Lung (tissue), 5 donors: ENCODE data around the gene NDUFV1. TPM values are rescaled to one million over a fixed set of nuclear protein-coding genes. Genes with fewer than 3 reads are reported as not detected.

ENCODE experiments used
- polyA plus RNA-seq, 2 donors: library from polyadenylated mRNA; stranded (reverse); fragments of 200-250 nt; gene quantifications; one replicate each; pipeline ENCODE4 v1.2.1, GENCODE V29; 2013
- small RNA-seq: library from RNA; depleted of rRNA; stranded (forward); fragments of <200 nt; gene quantifications from one replicate; pipeline ENCODE3, GENCODE V24; 2014; ENCODE audit warnings: low replicate concordance
- total RNA-seq, 2 donors: library from RNA; depleted of rRNA in 1 of 2; stranded (reverse); fragments of >200 nt in 1 of 2; gene quantifications; one replicate each; pipeline ENCODE4 v1.2.1, GENCODE V29; 2014 to 2021
- donor health status: Bipolar disorder and iron deficiency.
- donor health status: healthy.
- donor health status: DM: yes; HTN: yes; CAD: no.

NDUFV1 gene
- total and polyA plus RNA-seq, 4 donors: 113 to 191 (median 140) TPM

Small RNA genes within 50 kb of the gene (small RNA-seq; reads per million reads assigned to genes)
- gene AP003385.3: not detected

Other genes starting within 250 kb of the NDUFV1 start
- gene CLCF1, start 233.3 kb upstream of the NDUFV1 start, total RNA-seq: 1 to 10 TPM; 3.5 to 9.8 TPM
- gene CLCF1, start 233.3 kb upstream of the NDUFV1 start, polyA plus RNA-seq: 1 to 10 TPM; 7.6 to 10.0 TPM
- gene RAD9A, start 214.9 kb upstream of the NDUFV1 start, total RNA-seq: 10 to 100 TPM; 19.7 to 35.9 TPM
- gene RAD9A, start 214.9 kb upstream of the NDUFV1 start, polyA plus RNA-seq: 10 to 100 TPM; 14.1 to 22.8 TPM
- 100 to 1,000 TPM in 1 of 2 donors, 10 to 100 TPM in 1; 87.2 to 175 TPM for gene PPP1CA, start 205.1 kb upstream of the NDUFV1 start, total RNA-seq
- gene PPP1CA, start 205.1 kb upstream of the NDUFV1 start, polyA plus RNA-seq: 100 to 1,000 TPM; 138 to 178 TPM
- 10 to 100 TPM in 1 of 2 donors, 1 to 10 TPM in 1; 3.2 to 21.3 TPM for gene TBC1D10C, start 202.9 kb upstream of the NDUFV1 start, total RNA-seq
- 10 to 100 TPM; 15.8 to 19.7 TPM for gene TBC1D10C, start 202.9 kb upstream of the NDUFV1 start, polyA plus RNA-seq
- gene CARNS1, start 191.3 kb upstream of the NDUFV1 start, total RNA-seq: 1 to 10 TPM; 1.2 to 1.7 TPM
- 1 to 10 TPM in 1 of 2 donors, under 1 TPM in 1; 0.15 to 1.5 TPM for gene CARNS1, start 191.3 kb upstream of the NDUFV1 start, polyA plus RNA-seq
- 10 to 100 TPM; 26.3 to 56.8 TPM for gene RPS6KB2, start 178.4 kb upstream of the NDUFV1 start, total RNA-seq
- gene RPS6KB2, start 178.4 kb upstream of the NDUFV1 start, polyA plus RNA-seq: 10 to 100 TPM; 55.7 to 69.5 TPM
- 10 to 100 TPM in 1 of 2 donors, 1 to 10 TPM in 1; 8.8 to 13.7 TPM for gene PTPRCAP, start 169.3 kb upstream of the NDUFV1 start, total RNA-seq
- 10 to 100 TPM; 10.8 to 19.0 TPM for gene PTPRCAP, start 169.3 kb upstream of the NDUFV1 start, polyA plus RNA-seq
- 100 to 1,000 TPM in 1 of 2 donors, 10 to 100 TPM in 1; 65.6 to 147 TPM for gene CORO1B, start 163.5 kb upstream of the NDUFV1 start, total RNA-seq
- 100 to 1,000 TPM; 108 to 130 TPM for gene CORO1B, start 163.5 kb upstream of the NDUFV1 start, polyA plus RNA-seq
- gene GPR152, start 154.2 kb upstream of the NDUFV1 start, total RNA-seq: not detected
- under 1 TPM in 1 of 2 donors, not detected in 1; 0.06 TPM for gene GPR152, start 154.2 kb upstream of the NDUFV1 start, polyA plus RNA-seq
- 1 to 10 TPM; 2.1 to 5.3 TPM for gene CABP4, start 151.6 kb upstream of the NDUFV1 start, total RNA-seq
- 1 to 10 TPM in 1 of 2 donors, under 1 TPM in 1; 0.96 to 2.5 TPM for gene CABP4, start 151.6 kb upstream of the NDUFV1 start, polyA plus RNA-seq
- 10 to 100 TPM; 32.5 to 84.2 TPM for gene TMEM134, start 137.7 kb upstream of the NDUFV1 start, total RNA-seq
- gene TMEM134, start 137.7 kb upstream of the NDUFV1 start, polyA plus RNA-seq: 10 to 100 TPM; 82.0 to 91.4 TPM
- 10 to 100 TPM; 60.0 to 64.8 TPM for gene AIP, start 123.9 kb upstream of the NDUFV1 start, total RNA-seq
- gene AIP, start 123.9 kb upstream of the NDUFV1 start, polyA plus RNA-seq: 100 to 1,000 TPM in 1 of 2 donors, 10 to 100 TPM in 1; 82.8 to 126 TPM
- 10 to 100 TPM; 36.4 to 67.3 TPM for gene PITPNM1, start 101.6 kb upstream of the NDUFV1 start, total RNA-seq
- gene PITPNM1, start 101.6 kb upstream of the NDUFV1 start, polyA plus RNA-seq: 10 to 100 TPM; 23.2 to 36.2 TPM
- 100 to 1,000 TPM in 1 of 2 donors, 10 to 100 TPM in 1; 21.7 to 128 TPM for gene CDK2AP2, start 98.8 kb upstream of the NDUFV1 start, total RNA-seq
- 100 to 1,000 TPM; 114 to 149 TPM for gene CDK2AP2, start 98.8 kb upstream of the NDUFV1 start, polyA plus RNA-seq
- gene CABP2, start 83.5 kb upstream of the NDUFV1 start, total RNA-seq: not detected
- not detected for gene CABP2, start 83.5 kb upstream of the NDUFV1 start, polyA plus RNA-seq
- 100 to 1,000 TPM; 632 to 928 TPM for gene GSTP1, start 23.1 kb upstream of the NDUFV1 start, total RNA-seq
- 1,000 to 10,000 TPM; 1,119 to 2,206 TPM for gene GSTP1, start 23.1 kb upstream of the NDUFV1 start, polyA plus RNA-seq
- gene NUDT8, start 23.0 kb downstream of the NDUFV1 start, total RNA-seq: 10 to 100 TPM in 1 of 2 donors, 1 to 10 TPM in 1; 6.3 to 19.9 TPM
- 10 to 100 TPM; 12.1 to 22.3 TPM for gene NUDT8, start 23.0 kb downstream of the NDUFV1 start, polyA plus RNA-seq
- not detected for gene TBX10, start 32.8 kb downstream of the NDUFV1 start, total RNA-seq
- not detected for gene TBX10, start 32.8 kb downstream of the NDUFV1 start, polyA plus RNA-seq
- under 1 TPM in 1 of 2 donors, not detected in 1; 0.58 TPM for gene ACY3, start 43.8 kb downstream of the NDUFV1 start, total RNA-seq
- gene ACY3, start 43.8 kb downstream of the NDUFV1 start, polyA plus RNA-seq: under 1 TPM; 0.42 to 0.73 TPM
- gene ALDH3B2, start 67.7 kb downstream of the NDUFV1 start, total RNA-seq: 1 to 10 TPM; 2.4 to 4.8 TPM
- gene ALDH3B2, start 67.7 kb downstream of the NDUFV1 start, polyA plus RNA-seq: 1 to 10 TPM; 1.1 to 2.6 TPM